Measurements from ENCODE around the gene GRIA1.

The GRIA1 gene

GRCh38 chr5:153619771-153620170 is 129.3 kb downstream of the GRIA1 start:
- H3K36me3 ChIP-seq (ENCODE audit: insufficient read depth, low read length), result no peaks in the 10 kb centered on the region
- H3K9ac ChIP-seq (ENCODE audit: low read depth, low read length), result no peak overlapping the region
- no peaks in the 10 kb centered on the region for H3K9me3 ChIP-seq (ENCODE audit: control insufficient read depth, insufficient read depth, low read length)
- H3K4me1 ChIP-seq (ENCODE audit: insufficient read depth, low read length), result peaks cover 16% of the 10 kb centered on the region

GRCh38 chr5:153623124-153623523 is 132.7 kb downstream of the GRIA1 start:
- H3K9me3 ChIP-seq (ENCODE audit: control insufficient read depth, insufficient read depth, low read length), result no peaks in the 10 kb centered on the region

GRCh38 chr5:153623751-153624450 is 133.4 kb downstream of the GRIA1 start:
- Histone ChIP-seq H3K4me1 (ENCODE audit: insufficient read depth, low read length) (peaks cover 35% of the 10 kb centered on the region), H3K9ac (ENCODE audit: low read depth, low read length) (no peak overlapping the region), H3K36me3 (ENCODE audit: insufficient read depth, low read length) (no peaks in the 10 kb centered on the region), H3K9me3 (ENCODE audit: control insufficient read depth, insufficient read depth, low read length) (no peaks in the 10 kb centered on the region)

More at GRCh38 chr5:153623124-153623523, 132.7 kb downstream of the GRIA1 start:
- Histone ChIP-seq H3K9ac (ENCODE audit: low read depth, low read length) (no peak overlapping the region), H3K36me3 (ENCODE audit: insufficient read depth, low read length) (no peaks in the 10 kb centered on the region), H3K4me1 (ENCODE audit: insufficient read depth, low read length) (peaks cover 31% of the 10 kb centered on the region)

- Histone ChIP-seq H3K9me3 (ENCODE audit: control insufficient read depth, insufficient read depth, low read length) (no peaks in the 10 kb centered on the region), H3K36me3 (ENCODE audit: insufficient read depth, low read length) (no peaks in the 10 kb centered on the region), H3K4me1 (ENCODE audit: insufficient read depth, low read length) (peaks cover 38% of the 10 kb centered on the region)
Measured at GRCh38 chr5:153624451-153624765, 133.9 kb downstream of the GRIA1 start.

GRCh38 chr5:153625826-153626354 is 135.4 kb downstream of the GRIA1 start:
- Histone ChIP-seq H3K9ac (ENCODE audit: low read depth, low read length) (no peak overlapping the region), H3K9me3 (ENCODE audit: control insufficient read depth, insufficient read depth, low read length) (no peaks in the 10 kb centered on the region), H3K36me3 (ENCODE audit: insufficient read depth, low read length) (no peaks in the 10 kb centered on the region), H3K4me1 (ENCODE audit: insufficient read depth, low read length) (peaks cover 43% of the 10 kb centered on the region)

More at GRCh38 chr5:153624451-153624765, 133.9 kb downstream of the GRIA1 start:
- no peak overlapping the region for H3K9ac ChIP-seq (ENCODE audit: low read depth, low read length)

GRCh38 chr5:153626836-153627235 is 136.4 kb downstream of the GRIA1 start:
- Histone ChIP-seq H3K9me3 (ENCODE audit: control insufficient read depth, insufficient read depth, low read length) (no peaks in the 10 kb centered on the region), H3K36me3 (ENCODE audit: insufficient read depth, low read length) (no peaks in the 10 kb centered on the region), H3K9ac (ENCODE audit: low read depth, low read length) (no peak overlapping the region), H3K4me1 (ENCODE audit: insufficient read depth, low read length) (peaks cover 46% of the 10 kb centered on the region)

- no peaks in the 10 kb centered on the region for H3K9me3 ChIP-seq (ENCODE audit: control insufficient read depth, insufficient read depth, low read length)
- H3K4me1 ChIP-seq (ENCODE audit: insufficient read depth, low read length), result peaks cover 50% of the 10 kb centered on the region
- no peak overlapping the region for H3K9ac ChIP-seq (ENCODE audit: low read depth, low read length)
- H3K36me3 ChIP-seq (ENCODE audit: insufficient read depth, low read length), result no peaks in the 10 kb centered on the region
Measured at GRCh38 chr5:153629027-153629895, 138.8 kb downstream of the GRIA1 start.

GRCh38 chr5:153630546-153630945 is 140.1 kb downstream of the GRIA1 start:
- Histone ChIP-seq H3K4me1 (ENCODE audit: insufficient read depth, low read length) (peaks cover 40% of the 10 kb centered on the region), H3K9ac (ENCODE audit: low read depth, low read length) (no peak overlapping the region), H3K36me3 (ENCODE audit: insufficient read depth, low read length) (no peaks in the 10 kb centered on the region), H3K9me3 (ENCODE audit: control insufficient read depth, insufficient read depth, low read length) (no peaks in the 10 kb centered on the region)

GRCh38 chr5:153632748-153633290 is 142.3 kb downstream of the GRIA1 start:
- H3K9ac ChIP-seq (ENCODE audit: low read depth, low read length), result no peak overlapping the region
- H3K36me3 ChIP-seq (ENCODE audit: insufficient read depth, low read length), result no peaks in the 10 kb centered on the region
- no peaks in the 10 kb centered on the region for H3K9me3 ChIP-seq (ENCODE audit: control insufficient read depth, insufficient read depth, low read length)

GRCh38 chr5:153636670-153637451 is 146.4 kb downstream of the GRIA1 start:
- Histone ChIP-seq H3K9ac (ENCODE audit: low read depth, low read length) (no peak overlapping the region), H3K9me3 (ENCODE audit: control insufficient read depth, insufficient read depth, low read length) (no peaks in the 10 kb centered on the region), H3K36me3 (ENCODE audit: insufficient read depth, low read length) (no peaks in the 10 kb centered on the region), H3K4me1 (ENCODE audit: insufficient read depth, low read length) (peaks cover 9% of the 10 kb centered on the region)

More at GRCh38 chr5:153632748-153633290, 142.3 kb downstream of the GRIA1 start:
- H3K4me1 ChIP-seq (ENCODE audit: insufficient read depth, low read length), result peaks cover 31% of the 10 kb centered on the region

- no peaks in the 10 kb centered on the region for H3K36me3 ChIP-seq (ENCODE audit: insufficient read depth, low read length)
- peaks cover 6% of the 10 kb centered on the region; the same call in 1 of the 2 replicates for H3K4me1 ChIP-seq (ENCODE audit: insufficient read depth, low read length)
- no peaks in the 10 kb centered on the region for H3K9me3 ChIP-seq (ENCODE audit: control insufficient read depth, insufficient read depth, low read length)
- no peak overlapping the region for H3K9ac ChIP-seq (ENCODE audit: low read depth, low read length)
Measured at GRCh38 chr5:153640293-153640692, 149.8 kb downstream of the GRIA1 start.

GRCh38 chr5:153641183-153641688 is 150.8 kb downstream of the GRIA1 start:
- no peaks in the 10 kb centered on the region for H3K9me3 ChIP-seq (ENCODE audit: control insufficient read depth, insufficient read depth, low read length)
- H3K36me3 ChIP-seq (ENCODE audit: insufficient read depth, low read length), result no peaks in the 10 kb centered on the region
- H3K9ac ChIP-seq (ENCODE audit: low read depth, low read length), result no peak overlapping the region
- peaks cover 6% of the 10 kb centered on the region; the same call in 1 of the 2 replicates for H3K4me1 ChIP-seq (ENCODE audit: insufficient read depth, low read length)

GRCh38 chr5:153654504-153655200 is 164.2 kb downstream of the GRIA1 start:
- Histone ChIP-seq H3K9me3 (ENCODE audit: control insufficient read depth, insufficient read depth, low read length) (no peaks in the 10 kb centered on the region), H3K9ac (ENCODE audit: low read depth, low read length) (no peak overlapping the region), H3K4me1 (ENCODE audit: insufficient read depth, low read length) (no peaks in the 10 kb centered on the region), H3K36me3 (ENCODE audit: insufficient read depth, low read length) (no peaks in the 10 kb centered on the region; the same call in 1 of the 2 replicates)

Data from ES-I3 (cell line).